Progenitor cell of endocrine pancreas (in vitro differentiated cells): ENCODE results near the gene CCDC188. TPM values are rescaled to one million over a fixed set of nuclear protein-coding genes. Genes with fewer than 3 reads are reported as not detected.

ENCODE experiments used
- DNase-seq: peaks from one replicate; pipeline ENCODE4 v3.0.0; 2021; ENCODE audit warnings: low spot score; ENCODE audit not compliant: unreplicated experiment
- H3K27ac Mint-ChIP-seq: 2 replicates; pipeline ENCODE4 v1.8.0; 2021; ENCODE audit warnings: mild to moderate bottlenecking, moderate library complexity, mixed read lengths
- H3K27me3 Mint-ChIP-seq: 2 replicates; pipeline ENCODE4 v1.8.0; 2021; ENCODE audit warnings: mixed read lengths
- H3K36me3 Mint-ChIP-seq: 2 replicates; pipeline ENCODE4 v1.8.0; 2022; ENCODE audit warnings: mixed read lengths; ENCODE audit not compliant: insufficient read depth
- H3K4me1 Mint-ChIP-seq: 2 replicates; pipeline ENCODE4 v1.8.0; 2021; ENCODE audit warnings: low read depth, mixed read lengths
- H3K4me3 Mint-ChIP-seq: 2 replicates; pipeline ENCODE4 v1.8.0; 2021; ENCODE audit warnings: low read depth, mild to moderate bottlenecking, moderate library complexity, mixed read lengths
- H3K9me3 Mint-ChIP-seq: 2 replicates; pipeline ENCODE4 v1.8.0; 2021; ENCODE audit warnings: low read depth, mixed read lengths
- total RNA-seq: library from RNA; stranded (reverse); gene quantifications from 2 replicates; pipeline ENCODE4 v1.2.1, GENCODE V29; 2021
- TF ChIP-seq, protein P1 (sequence below): fragments of 200-600 bp; sonication (generic); IDR thresholded peaks from one replicate; pipeline ENCODE4 v1.5.0; 2021; ENCODE audit warnings: antibody characterized with exemption, mild to moderate bottlenecking; ENCODE audit not compliant: unreplicated experiment

CCDC188 gene
- total RNA-seq, 1 donor from 2014 or later, result 3.3 TPM

DNA sequence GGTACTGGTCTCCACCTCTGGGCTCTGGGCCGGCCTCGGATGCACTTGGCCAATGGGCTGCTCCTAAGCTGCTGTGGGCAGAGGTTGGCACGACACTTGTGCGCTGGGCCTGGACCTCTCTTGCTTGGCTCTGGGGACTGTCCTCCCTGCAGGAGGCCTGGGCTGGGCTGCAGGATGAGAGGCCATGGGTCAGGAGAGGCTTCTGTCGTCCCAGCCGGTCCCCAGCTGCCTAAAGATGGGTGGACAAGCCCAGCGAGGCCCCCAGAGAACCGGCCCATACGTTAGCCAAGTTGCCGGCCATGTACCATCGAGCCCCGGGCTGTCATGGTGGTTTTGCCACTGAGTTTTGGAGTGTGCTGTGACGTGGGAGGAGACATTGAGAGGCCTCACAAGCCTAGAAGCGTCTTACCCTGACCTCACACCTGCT, 1.6 kb upstream of the CCDC188 start:
- DNase-seq, result no peak
- no peak overlapping the region for H3K4me3 Mint-ChIP-seq
- H3K36me3 Mint-ChIP-seq, result no peaks in the 10 kb centered on the region
- H3K9me3 Mint-ChIP-seq, result no peaks in the 10 kb centered on the region
- H3K27me3 Mint-ChIP-seq, result peaks cover 7% of the 10 kb centered on the region
- no peak overlapping the region for H3K27ac Mint-ChIP-seq
- H3K4me1 Mint-ChIP-seq, result peaks cover 2% of the 10 kb centered on the region
- TF ChIP-seq, protein P1, sequence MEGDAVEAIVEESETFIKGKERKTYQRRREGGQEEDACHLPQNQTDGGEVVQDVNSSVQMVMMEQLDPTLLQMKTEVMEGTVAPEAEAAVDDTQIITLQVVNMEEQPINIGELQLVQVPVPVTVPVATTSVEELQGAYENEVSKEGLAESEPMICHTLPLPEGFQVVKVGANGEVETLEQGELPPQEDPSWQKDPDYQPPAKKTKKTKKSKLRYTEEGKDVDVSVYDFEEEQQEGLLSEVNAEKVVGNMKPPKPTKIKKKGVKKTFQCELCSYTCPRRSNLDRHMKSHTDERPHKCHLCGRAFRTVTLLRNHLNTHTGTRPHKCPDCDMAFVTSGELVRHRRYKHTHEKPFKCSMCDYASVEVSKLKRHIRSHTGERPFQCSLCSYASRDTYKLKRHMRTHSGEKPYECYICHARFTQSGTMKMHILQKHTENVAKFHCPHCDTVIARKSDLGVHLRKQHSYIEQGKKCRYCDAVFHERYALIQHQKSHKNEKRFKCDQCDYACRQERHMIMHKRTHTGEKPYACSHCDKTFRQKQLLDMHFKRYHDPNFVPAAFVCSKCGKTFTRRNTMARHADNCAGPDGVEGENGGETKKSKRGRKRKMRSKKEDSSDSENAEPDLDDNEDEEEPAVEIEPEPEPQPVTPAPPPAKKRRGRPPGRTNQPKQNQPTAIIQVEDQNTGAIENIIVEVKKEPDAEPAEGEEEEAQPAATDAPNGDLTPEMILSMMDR, result no peak

DNA sequence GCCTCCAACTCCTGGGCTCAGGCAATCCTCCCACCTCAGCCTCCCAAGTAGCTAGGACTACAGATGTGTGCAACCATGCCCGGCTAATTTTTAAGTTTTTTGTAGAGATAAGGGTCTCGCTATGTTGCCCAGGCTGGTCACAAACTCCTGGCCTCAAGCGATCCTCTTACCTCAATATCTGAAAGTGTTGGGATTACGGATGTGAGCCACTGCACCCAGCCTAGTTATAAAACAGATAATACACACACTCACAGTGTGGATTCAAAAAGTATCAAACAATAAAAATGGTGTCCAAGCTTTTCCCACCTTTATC, 377 bp upstream of the CCDC188 start:
- Mint-ChIP-seq H3K4me3 (no peak overlapping the region), H3K27me3 (peaks cover 7% of the 10 kb centered on the region), H3K4me1 (no peaks in the 10 kb centered on the region), H3K36me3 (no peaks in the 10 kb centered on the region), H3K27ac (peak overlapping the region; percentile 19), H3K9me3 (no peaks in the 10 kb centered on the region)
- DNase-seq, result no peak
- TF ChIP-seq, protein P1, result no peak

DNA sequence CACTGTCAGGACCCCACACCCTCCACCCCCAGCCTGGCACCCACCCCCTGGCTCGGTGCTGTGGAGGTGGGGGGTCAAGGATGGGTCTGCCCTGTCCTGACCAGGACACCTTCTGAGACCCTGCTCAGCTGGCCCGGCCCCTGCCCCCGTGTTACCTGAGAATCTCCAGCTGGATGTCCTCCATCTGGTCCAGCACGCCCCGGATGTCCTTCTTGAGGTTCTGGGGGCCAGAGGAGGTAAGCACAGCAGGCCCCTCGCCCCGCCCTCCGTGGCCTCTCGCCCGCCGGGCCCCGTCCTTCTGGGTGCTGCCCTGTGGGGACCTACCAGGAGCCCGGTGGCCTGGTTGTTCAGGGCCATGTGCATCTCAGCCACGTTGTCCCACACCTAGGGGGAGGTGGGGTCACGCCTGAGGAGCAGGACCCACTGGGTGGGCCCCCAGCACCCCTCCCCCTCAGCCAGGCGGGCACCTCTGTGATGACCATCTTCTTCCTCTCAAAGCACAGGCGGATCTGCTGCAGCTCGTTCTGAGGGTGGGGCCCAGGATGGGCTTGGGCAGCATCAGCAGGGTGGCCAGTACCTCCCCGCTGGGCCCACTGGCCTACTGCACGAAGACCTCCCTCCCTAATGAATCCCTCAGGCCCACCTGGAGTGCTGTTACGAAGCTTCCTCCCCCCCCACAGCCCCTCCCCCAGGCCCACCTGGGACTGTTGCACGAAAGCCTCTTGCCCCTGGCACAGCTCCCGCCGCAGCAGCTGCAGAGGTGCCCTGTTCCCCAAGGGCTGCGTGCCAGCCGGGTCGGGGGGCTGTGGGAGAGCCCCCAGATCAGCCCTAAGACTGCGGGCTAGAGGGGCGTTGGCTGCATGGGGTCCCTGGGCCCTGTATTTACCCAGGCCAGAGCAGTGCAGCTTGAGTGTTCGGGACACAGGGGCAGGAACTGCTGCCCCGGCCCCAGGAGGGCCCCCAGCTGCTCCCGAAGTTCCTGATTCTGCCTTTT, 1.3 kb downstream of the CCDC188 start:
- TF ChIP-seq, protein P1, result no peak
- Mint-ChIP-seq H3K27ac (no peak overlapping the region), H3K4me1 (no peaks in the 10 kb centered on the region), H3K27me3 (peaks cover 7% of the 10 kb centered on the region), H3K9me3 (no peaks in the 10 kb centered on the region), H3K4me3 (no peak overlapping the region), H3K36me3 (no peaks in the 10 kb centered on the region)
- no peak for DNase-seq

DNA sequence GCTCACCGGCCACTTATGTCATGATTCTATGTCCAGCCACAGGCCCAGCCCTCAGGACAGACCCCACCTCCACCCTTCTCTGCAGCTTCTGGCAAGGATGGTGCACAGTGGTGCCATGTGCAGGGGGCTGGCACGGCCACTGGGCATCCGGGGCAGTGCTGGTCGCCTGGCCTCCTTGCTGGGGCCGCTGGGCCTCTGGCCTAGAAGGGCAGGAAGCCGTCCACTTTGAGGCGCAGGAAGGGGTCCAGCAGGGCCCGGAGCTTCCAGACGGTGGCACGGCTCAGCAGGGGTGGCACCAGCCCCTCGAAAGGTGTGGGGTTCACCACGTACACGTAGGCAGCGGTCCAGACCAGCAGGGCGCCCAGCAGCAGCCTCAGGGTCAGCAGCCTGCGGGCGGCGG, 2.4 kb downstream of the CCDC188 start:
- H3K4me1 Mint-ChIP-seq, result no peaks in the 10 kb centered on the region
- H3K9me3 Mint-ChIP-seq, result no peaks in the 10 kb centered on the region
- no peak for DNase-seq
- H3K4me3 Mint-ChIP-seq, result no peak overlapping the region
- no peak overlapping the region for H3K27ac Mint-ChIP-seq
- TF ChIP-seq, protein P1, result no peak
- peaks cover 3% of the 10 kb centered on the region for H3K27me3 Mint-ChIP-seq
- no peaks in the 10 kb centered on the region for H3K36me3 Mint-ChIP-seq

DNA sequence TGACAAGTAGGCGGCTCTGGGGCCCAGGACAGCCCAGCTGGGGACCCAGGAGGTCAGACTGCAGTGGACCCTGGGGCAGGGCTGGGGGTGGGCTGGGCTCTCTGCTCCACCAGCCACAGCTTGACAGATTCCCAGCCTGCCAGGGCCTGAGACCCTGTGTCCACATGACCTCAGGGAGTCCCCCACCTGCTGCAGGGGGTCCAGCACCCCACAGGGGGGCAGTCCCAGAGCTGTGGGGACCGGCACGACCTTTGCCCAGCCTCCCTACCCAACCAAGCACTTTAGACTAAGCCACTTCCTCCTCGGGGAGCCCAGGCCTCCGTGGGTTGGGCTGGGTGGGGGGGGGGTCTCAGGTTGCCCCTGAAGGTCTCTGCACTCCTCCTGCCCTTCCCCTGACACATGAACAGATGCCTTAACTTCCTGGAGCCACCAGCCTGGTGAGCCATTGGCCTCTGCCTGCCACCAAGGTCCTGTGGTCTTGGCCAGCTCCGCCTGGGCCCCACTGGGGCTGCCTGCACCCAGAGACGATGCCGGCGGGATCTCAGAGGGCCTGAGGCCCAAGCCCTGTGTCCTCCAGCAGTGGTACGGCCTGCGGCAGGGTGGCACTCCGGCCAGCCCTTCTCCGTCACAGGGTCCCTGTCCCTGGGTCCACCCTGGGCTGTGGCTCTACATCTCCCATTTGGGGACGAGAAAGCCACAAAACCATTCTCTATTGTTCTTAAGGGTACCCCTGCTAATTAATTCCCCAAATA, 3.4 kb downstream of the CCDC188 start:
- Mint-ChIP-seq H3K4me1 (no peaks in the 10 kb centered on the region), H3K27me3 (no peaks in the 10 kb centered on the region), H3K9me3 (no peaks in the 10 kb centered on the region), H3K27ac (no peak overlapping the region), H3K4me3 (no peak overlapping the region), H3K36me3 (no peaks in the 10 kb centered on the region)
- TF ChIP-seq, protein P1, result no peak
- no peak for DNase-seq
